Stimulated activated CD4-positive, alpha-beta T cell treated with anti-CD3 and anti-CD28 coated beads, TNF-alpha, amount 100 ng/mL, for 48 hours (primary cell): Measurements from ENCODE around the gene PRRC1.

Experiments used
- DNase-seq, 3 donors: peaks; one replicate each; pipeline ENCODE4 v3.0.0-alpha.2; 2020; ENCODE audit warnings: low read depth in 3 of 3

Gene PRRC1

GRCh38 chr5:127580731-127581130 is 63.3 kb downstream of the PRRC1 start:
- DNase-seq: no peak

DNA sequence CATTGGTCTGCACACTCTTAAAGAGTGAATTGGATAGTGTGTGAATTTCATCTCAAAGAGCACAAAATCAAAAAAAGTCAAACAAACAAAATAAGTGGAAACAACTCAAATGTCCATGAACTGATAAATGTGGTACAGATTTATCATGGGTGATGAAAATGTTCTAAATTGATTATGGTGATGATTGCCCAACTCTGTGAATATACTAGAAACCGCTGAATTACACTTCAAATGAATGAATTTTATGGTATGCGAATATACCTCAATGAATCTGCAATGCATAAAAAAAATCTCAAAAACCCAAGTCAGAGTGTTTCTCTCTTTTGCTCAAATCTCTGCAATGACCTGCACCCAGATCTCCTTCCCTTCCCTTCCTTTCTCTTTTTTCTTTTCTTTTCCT is 64.0 kb downstream of the PRRC1 start:
- DNase-seq: no peak

DNA sequence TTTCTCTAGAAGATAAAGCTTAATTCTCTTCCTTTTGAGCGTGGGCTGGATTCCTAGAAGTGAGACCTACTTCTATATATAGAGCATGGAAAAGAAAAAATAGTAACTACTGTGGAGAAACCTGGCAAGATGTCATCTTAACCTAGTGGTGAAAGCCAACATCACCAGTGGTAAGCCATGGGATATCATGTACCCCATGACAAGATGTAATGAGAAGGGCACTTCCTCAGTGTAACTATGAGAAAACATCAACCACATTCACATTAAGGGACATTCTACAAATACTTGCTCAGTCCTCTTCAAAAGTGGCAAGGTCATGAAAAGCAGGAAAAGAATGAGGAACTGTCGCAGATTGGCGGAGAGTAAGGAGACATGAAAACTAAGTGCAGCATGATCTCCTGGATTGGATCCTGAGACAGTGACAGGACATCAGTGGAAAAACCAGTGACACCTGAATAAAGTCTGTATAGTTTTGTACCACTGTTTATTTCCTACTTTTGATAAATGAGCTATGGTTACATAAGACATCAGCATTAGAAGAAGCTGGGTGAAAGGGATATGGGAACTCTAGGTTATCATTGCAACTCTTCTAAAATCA is 65.4 kb downstream of the PRRC1 start:
- no peak for DNase-seq

DNA sequence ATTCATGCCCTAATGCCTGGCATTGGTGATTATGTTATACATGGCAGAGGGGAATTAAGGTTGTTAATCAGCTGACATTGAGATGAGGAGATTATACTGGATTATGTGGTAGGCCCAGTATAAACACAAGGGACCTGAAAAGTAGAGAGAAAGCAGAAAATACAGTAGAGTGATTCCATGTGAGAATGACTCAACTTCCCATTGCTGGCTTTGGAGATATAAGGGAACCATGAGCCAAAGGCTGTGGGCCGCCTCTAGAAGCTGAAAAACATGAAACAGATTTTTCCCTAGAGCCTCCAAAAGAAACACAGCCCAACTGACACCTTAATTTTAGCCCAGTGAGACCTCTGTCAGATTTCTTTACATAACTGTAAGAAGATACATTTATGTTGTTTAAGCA is 66.4 kb downstream of the PRRC1 start:
- no peak for DNase-seq

- no peak for DNase-seq
Observed at GRCh38 chr5:127585661-127586060, 68.2 kb downstream of the PRRC1 start.

DNA sequence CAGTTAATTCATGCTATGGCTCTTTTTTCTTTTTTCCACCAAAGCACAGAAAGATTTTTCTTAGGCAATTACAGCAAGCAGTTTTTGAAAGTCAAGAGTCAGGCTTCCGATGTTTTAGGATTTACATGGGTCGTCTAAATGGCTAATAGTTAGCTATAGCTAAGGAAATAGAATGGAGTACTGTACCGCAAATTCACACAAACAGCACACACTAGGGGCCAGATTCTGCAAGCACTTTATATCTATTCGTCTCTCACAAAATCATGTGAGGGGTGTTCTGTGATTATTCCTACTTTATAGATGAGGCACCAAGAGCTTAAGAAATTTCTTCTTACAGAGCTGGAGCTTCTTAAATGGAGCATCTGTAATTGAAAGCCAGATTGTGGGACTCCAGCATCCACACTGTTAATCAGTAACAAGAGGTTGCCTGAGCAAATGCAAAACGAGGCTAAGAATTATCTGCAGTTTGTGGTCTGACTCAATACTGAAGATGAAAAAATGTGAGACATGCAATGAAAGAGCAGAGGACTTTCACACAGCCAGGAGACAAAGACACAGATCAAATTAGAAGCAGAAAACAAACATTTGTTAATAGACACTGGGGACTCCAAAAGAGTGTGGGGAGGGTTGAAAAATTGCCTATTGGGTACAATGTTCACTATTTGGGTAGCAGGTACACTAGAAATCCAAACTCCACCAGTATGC is 68.8 kb downstream of the PRRC1 start:
- no peak for DNase-seq

DNA sequence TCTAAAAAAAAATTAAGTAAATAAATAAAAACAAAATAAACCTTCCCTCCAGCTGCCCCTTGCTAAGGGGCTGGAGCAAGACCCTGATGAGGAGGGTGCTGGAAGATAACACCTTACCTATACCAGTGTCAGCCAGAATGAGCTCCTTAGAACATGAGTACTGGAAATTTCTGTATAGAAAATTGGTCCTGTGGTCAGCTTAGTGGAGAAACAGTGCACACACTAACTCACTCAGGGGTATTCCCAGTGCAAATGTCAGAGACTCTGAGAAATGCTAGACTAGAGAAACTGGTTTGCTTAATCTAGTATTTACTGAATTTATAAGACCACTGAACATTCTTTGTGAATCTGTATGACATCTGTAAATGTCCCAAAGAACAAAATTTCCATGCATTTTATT is 69.4 kb downstream of the PRRC1 start:
- DNase-seq: no peak

GRCh38 chr5:127587246-127587917 is 69.9 kb downstream of the PRRC1 start:
- no peak for DNase-seq

GRCh38 chr5:127588368-127588767 is 70.9 kb downstream of the PRRC1 start:
- no peak for DNase-seq

GRCh38 chr5:127589309-127590030 is 72.0 kb downstream of the PRRC1 start:
- no peak for DNase-seq

- DNase-seq: no peak
Observed at GRCh38 chr5:127590156-127590722, 72.8 kb downstream of the PRRC1 start.

- DNase-seq: no peak
Observed at GRCh38 chr5:127595484-127596368, 78.3 kb downstream of the PRRC1 start.

DNA sequence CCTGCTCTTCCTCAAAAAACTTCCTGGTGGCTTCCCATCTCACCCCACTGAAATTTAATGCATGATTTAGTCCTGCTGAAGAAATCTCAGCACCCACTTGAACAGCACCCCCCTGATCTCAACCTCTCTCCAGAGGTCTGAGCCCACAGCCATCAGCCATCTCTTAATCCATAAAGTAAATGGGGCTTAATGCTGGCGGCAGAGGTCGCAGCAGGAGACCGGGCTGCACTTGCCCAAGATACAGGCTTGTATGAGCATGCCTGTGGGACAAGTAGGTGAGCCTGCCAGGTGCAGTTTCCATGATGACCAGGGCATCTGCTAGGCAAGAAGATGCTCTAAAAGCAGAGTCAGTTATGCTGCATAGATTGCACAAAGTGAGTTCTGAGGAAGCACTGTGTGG is 79.1 kb downstream of the PRRC1 start:
- no peak for DNase-seq

DNA sequence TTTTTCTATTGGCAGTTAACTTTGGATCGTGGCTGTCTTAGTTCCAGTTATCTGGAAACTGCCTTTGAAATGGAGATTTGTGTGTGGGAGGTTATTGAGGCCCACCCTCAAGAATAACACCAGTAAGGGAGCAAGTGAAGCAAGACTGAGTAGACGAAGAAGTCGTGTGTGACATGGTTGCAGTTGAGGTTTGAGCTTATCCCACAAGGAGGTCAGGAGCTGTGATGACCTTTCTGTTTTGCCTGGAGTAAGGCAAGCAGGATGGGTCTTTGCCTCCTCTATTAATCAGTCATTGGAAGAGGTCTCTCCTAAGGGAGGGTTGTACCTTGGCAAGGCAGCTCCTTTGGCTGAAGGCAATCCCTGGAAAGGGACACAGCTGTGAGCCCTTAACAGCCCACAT is 81.9 kb downstream of the PRRC1 start:
- DNase-seq: no peak

DNA sequence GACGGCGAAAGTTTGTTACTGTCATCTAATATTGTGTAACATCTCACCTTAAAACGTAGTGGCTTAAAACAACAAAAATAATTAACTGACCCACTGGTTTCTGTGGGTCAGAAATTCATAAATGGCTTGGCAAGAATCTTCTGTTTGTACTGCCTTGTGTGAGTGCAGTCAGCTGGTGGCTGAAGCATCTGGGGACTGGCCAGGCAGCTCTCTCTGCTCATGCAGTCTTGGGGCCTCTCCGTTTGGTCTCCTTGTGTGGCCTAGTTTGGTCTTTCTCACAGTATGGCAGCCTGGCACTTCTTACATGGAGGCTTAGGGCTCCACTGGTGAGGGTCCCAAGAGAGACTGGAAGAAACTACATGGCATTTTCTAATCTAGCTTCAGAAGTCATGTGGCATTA is 82.4 kb downstream of the PRRC1 start:
- no peak for DNase-seq

GRCh38 chr5:127601111-127601510 is 83.7 kb downstream of the PRRC1 start:
- no peak for DNase-seq

DNA sequence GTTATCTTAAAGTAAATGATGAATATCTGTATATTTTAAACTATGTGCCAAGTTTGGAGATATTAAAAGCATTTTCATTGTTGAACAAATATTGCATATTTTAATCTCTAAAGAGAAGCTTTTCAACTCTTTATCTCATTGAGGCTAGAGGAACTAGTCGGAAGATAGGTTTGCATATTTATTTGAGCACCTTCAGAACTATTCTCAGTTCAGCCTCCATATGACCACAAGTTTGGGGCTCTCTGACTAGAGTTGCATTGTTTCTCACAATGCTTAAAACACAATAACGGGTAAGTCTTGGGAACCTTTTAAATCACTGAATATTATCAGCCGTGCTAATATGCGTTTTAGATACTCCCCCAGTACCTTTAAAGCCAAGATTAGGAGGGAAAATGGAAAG is 84.2 kb downstream of the PRRC1 start:
- no peak for DNase-seq

DNA sequence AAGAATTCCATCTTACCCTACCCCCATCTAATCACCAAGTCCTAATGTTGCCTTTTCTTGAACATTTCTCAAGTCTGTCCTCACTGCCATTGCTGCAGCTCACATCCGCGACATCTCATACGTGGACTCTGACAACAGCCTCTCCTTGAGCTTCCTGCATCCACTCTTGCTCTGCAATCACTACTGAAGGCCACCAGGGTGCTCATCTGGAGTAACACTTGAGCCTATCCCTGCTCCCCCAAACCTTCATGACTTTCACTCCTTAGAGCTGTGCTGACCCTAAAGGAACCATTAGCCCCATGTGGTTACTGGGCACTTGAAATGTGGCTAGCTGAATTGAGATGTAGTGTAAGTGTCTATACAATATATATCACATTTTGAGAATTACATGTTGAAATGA is 85.0 kb downstream of the PRRC1 start:
- no peak for DNase-seq

GRCh38 chr5:127602896-127603844 is 85.7 kb downstream of the PRRC1 start:
- DNase-seq: no peak
